SK-N-SH (cell line): ENCODE results near the gene PLEKHM1. TPM values are rescaled to one million over a fixed set of nuclear protein-coding genes. Genes with fewer than 3 reads are reported as not detected.

Source experiments
- CTCF ChIA-PET: fragments of 300-600, 350-600 bp; formaldehyde crosslinking; extraction: SDS; loops from one replicate; lab custom pipeline; 2021; lab: Yijun Ruan, JAX
- POLR2A ChIA-PET: fragments of 350-600 bp; sonication (Branson Sonifier 250); formaldehyde crosslinking; extraction: SDS; loops from one replicate; lab custom pipeline; 2020; ENCODE audit warnings: antibody characterized with exemption, inconsistent platforms; lab: Yijun Ruan, JAX
- DNase-seq: peaks from one replicate; pipeline ENCODE4 v3.0.0; 2012
- H2AFZ ChIP-seq: fragments of 200-600 bp; sonication (generic); 2 replicates; pipeline ENCODE4 v1.8.1; 2016; ENCODE audit warnings: antibody characterized with exemption, mild to moderate bottlenecking, low read depth
- H3F3A ChIP-seq: fragments of 200-600 bp; sonication (generic); replicated peaks from 2 replicates; pipeline ENCODE3; 2016; ENCODE audit warnings: antibody characterized with exemption, mild to moderate bottlenecking; ENCODE audit not compliant: insufficient read depth
- H3K27ac ChIP-seq, 2 experiments: fragments of 200-500 bp in 1 of 2; fragments of 200-600 bp in 1 of 2; sonication (Bioruptor generic) in 1 of 2; sonication (generic), shearing (Covaris generic) in 1 of 2; 2 replicates each; pipeline versions ENCODE4 v1.5.1 to v1.6.1; 2014 to 2016; ENCODE audit warnings: low read depth in 2 of 2, inconsistent platforms in 1 of 2, low read length in 1 of 2, mild to moderate bottlenecking in 1 of 2, mixed read lengths in 1 of 2
- H3K27me3 ChIP-seq: fragments of 200-600 bp; sonication (generic), shearing (Covaris generic); 2 replicates; pipeline ENCODE4 v1.6.1; 2016; ENCODE audit warnings: mixed run types; ENCODE audit not compliant: insufficient read depth
- H3K36me3 ChIP-seq, 2 experiments: fragments of 200-500 bp in 1 of 2; fragments of 200-600 bp in 1 of 2; sonication (Bioruptor generic) in 1 of 2; sonication (generic) in 1 of 2; replicated peaks in 1 of 2; 2 replicates each; pipeline versions ENCODE3 to v1.5.1; 2014 to 2016; ENCODE audit warnings: low read length in 1 of 2, mild to moderate bottlenecking in 1 of 2; ENCODE audit not compliant: insufficient read depth in 2 of 2, control insufficient read depth in 1 of 2
- H3K4me1 ChIP-seq, 2 experiments: fragments of 200-500 bp in 1 of 2; fragments of 200-600 bp in 1 of 2; sonication (Bioruptor generic) in 1 of 2; sonication (generic), shearing (Covaris generic) in 1 of 2; 2 replicates each; pipeline versions ENCODE4 v1.5.1 to v1.6.1; 2014 to 2016; ENCODE audit warnings: low read depth in 1 of 2, low read length in 1 of 2, mixed run types in 1 of 2; ENCODE audit not compliant: insufficient read depth in 2 of 2, control insufficient read depth in 1 of 2
- H3K4me2 ChIP-seq: fragments of 200-600 bp; sonication (generic), shearing (Covaris generic); 2 replicates; pipeline ENCODE4 v1.6.1; 2017; ENCODE audit warnings: mixed run types
- H3K4me3 ChIP-seq, 2 experiments: fragments of 200-500 bp in 1 of 2; fragments of 200-600 bp in 1 of 2; sonication (Bioruptor generic) in 1 of 2; sonication (generic), shearing (Covaris generic) in 1 of 2; 2 replicates each; pipeline versions ENCODE4 v1.5.1 to v1.8.1; 2014 to 2016; ENCODE audit warnings: low read depth in 2 of 2, inconsistent platforms in 1 of 2, low read length in 1 of 2, mild to moderate bottlenecking in 1 of 2, mixed read lengths in 1 of 2, moderate library complexity in 1 of 2
- H3K79me2 ChIP-seq: fragments of 200-600 bp; sonication (generic); 2 replicates; pipeline ENCODE4 v1.8.1; 2017; ENCODE audit warnings: mild to moderate bottlenecking; ENCODE audit not compliant: insufficient read depth
- H3K9ac ChIP-seq: fragments of 200-600 bp; sonication (generic); 2 replicates; pipeline ENCODE4 v1.6.1; 2017; ENCODE audit warnings: mixed run types
- H3K9me2 ChIP-seq: fragments of 200-600 bp; sonication (generic); 2 replicates; pipeline ENCODE4 v1.6.1; 2017; ENCODE audit warnings: mixed run types
- H3K9me3 ChIP-seq: fragments of 200-600 bp; sonication (generic); 2 replicates; pipeline ENCODE4 v1.6.1; 2017; ENCODE audit warnings: mixed run types, mild to moderate bottlenecking, moderate library complexity
- H4K20me1 ChIP-seq: fragments of 200-600 bp; sonication (generic); 2 replicates; pipeline ENCODE4 v1.6.1; 2017; ENCODE audit warnings: mild to moderate bottlenecking, mixed run types; ENCODE audit not compliant: insufficient read depth
- CTCF ChIP-seq: fragments of 200-600 bp; sonication (generic); IDR thresholded peaks from 2 replicates; pipeline ENCODE4 v1.6.1; 2017; ENCODE audit warnings: antibody characterized with exemption, mild to moderate bottlenecking, moderate library complexity
- ELF1 ChIP-seq: IDR thresholded peaks from 2 replicates; pipeline ENCODE4 v1.4.0; 2012
- EP300 ChIP-seq, 2 experiments: IDR thresholded peaks; 2 replicates each; pipeline versions ENCODE4 v1.4.0 to v1.6.1; 2012; ENCODE audit warnings: borderline replicate concordance in 1 of 2, low read depth in 1 of 2, low read length in 1 of 2
- EZH2phosphoT487 ChIP-seq: fragments of 200-600 bp; sonication (generic); IDR thresholded peaks from 2 replicates; pipeline ENCODE4 v1.6.1; 2017; ENCODE audit warnings: low read depth, mixed run types, mild to moderate bottlenecking, antibody characterized with exemption, moderate library complexity, borderline replicate concordance
- FOXJ3 ChIP-seq: sonication (generic); formaldehyde crosslinking; IDR thresholded peaks from 2 replicates; pipeline ENCODE4 v1.5.1; 2020; ENCODE audit warnings: mild to moderate bottlenecking, missing genetic modification reagents
- FOXM1 ChIP-seq: IDR thresholded peaks from 2 replicates; pipeline ENCODE4 v1.4.0; 2012; ENCODE audit warnings: low read depth, mild to moderate bottlenecking
- GATA2 ChIP-seq: sonication (generic); formaldehyde crosslinking; IDR thresholded peaks from 2 replicates; pipeline ENCODE4 v1.5.0; 2020; ENCODE audit warnings: mild to moderate bottlenecking, missing genetic modification reagents
- IRF3 ChIP-seq: fragments of 150-350 bp; IDR thresholded peaks from 2 replicates; pipeline ENCODE4 v1.6.1; 2016; ENCODE audit warnings: mild to moderate bottlenecking, low read depth, low read length
- MAX ChIP-seq: IDR thresholded peaks from 2 replicates; pipeline ENCODE4 v1.4.0; 2012; ENCODE audit warnings: low read depth
- NFIC ChIP-seq: IDR thresholded peaks from 2 replicates; pipeline ENCODE4 v1.4.0; 2012; ENCODE audit warnings: borderline replicate concordance
- NRF1 ChIP-seq: IDR thresholded peaks from 2 replicates; pipeline ENCODE4 v1.6.1; 2012; ENCODE audit warnings: low read depth, mild to moderate bottlenecking, low read length
- RAD21 ChIP-seq: IDR thresholded peaks from 2 replicates; pipeline ENCODE4 v1.6.1; 2012; ENCODE audit warnings: mild to moderate bottlenecking, low read length
- RFX5 ChIP-seq: IDR thresholded peaks from 2 replicates; pipeline ENCODE4 v1.6.1; 2012; ENCODE audit warnings: mild to moderate bottlenecking, improper control_type of control experiment, low read length
- SIN3A ChIP-seq: IDR thresholded peaks from 2 replicates; pipeline ENCODE4 v1.6.1; 2012; ENCODE audit warnings: low read depth, mild to moderate bottlenecking, low read length, moderate library complexity, borderline replicate concordance
- TAF1 ChIP-seq: IDR thresholded peaks from 2 replicates; pipeline ENCODE4 v1.6.1; 2012; ENCODE audit warnings: low read depth, mild to moderate bottlenecking, low read length, moderate library complexity, borderline replicate concordance
- TCF12 ChIP-seq: IDR thresholded peaks from 2 replicates; pipeline ENCODE4 v1.4.0; 2012
- USF2 ChIP-seq: fragments of 150-350 bp; IDR thresholded peaks from 2 replicates; pipeline ENCODE4 v1.6.1; 2017; ENCODE audit warnings: antibody characterized with exemption, low read length, low read depth, borderline replicate concordance
- YY1 ChIP-seq: IDR thresholded peaks from 2 replicates; pipeline ENCODE4 v1.4.0; 2012; ENCODE audit warnings: low read depth, mild to moderate bottlenecking
- WGBS: methylation state at CpG from one replicate; pipeline ENCODE4 v1.1.6; 2017; ENCODE audit warnings: low lambda C conversion rate; 5-methylcytosine and 5-hydroxymethylcytosine counted together
- polyA plus RNA-seq, 3 experiments: library from polyadenylated mRNA; depleted of rRNA; stranded (reverse); fragments of >200 nt; gene quantifications; 2 replicates each; pipeline ENCODE4 v1.2.3, GENCODE V29; 2012
- TF ChIP-seq, protein P1 (sequence below): IDR thresholded peaks from 2 replicates; pipeline ENCODE4; 2012

Gene PLEKHM1
- polyA plus RNA-seq, 1 of the 3 experiments (the other 2 are of a cell fraction): 12.3 TPM

- Histone ChIP-seq H3K4me2 (no peak overlapping the region), H2AFZ (no peak overlapping the region), H3K9ac (no peak overlapping the region), H3K9me2 (no peaks in the 10 kb centered on the region), H3K9me3 (no peaks in the 10 kb centered on the region), H4K20me1 (no peaks in the 10 kb centered on the region), H3F3A (no peaks in the 10 kb centered on the region), H3K36me3 (no peaks in the 10 kb centered on the region), H3K79me2 (no peaks in the 10 kb centered on the region), H3K27me3 (no peaks in the 10 kb centered on the region), H3K4me1 (peaks cover 0 to 8% of the 10 kb centered on the region in 2 experiments; a peak in 1 of 4 replicates), H3K4me3 (no peak overlapping the region), H3K27ac (no peak overlapping the region)
- no peak for DNase-seq
- ChIA-PET POLR2A (interaction anchor here (0.6 kb wide), 1 partner anchor 11 kb away, joined by 6 read pairs; no protein-coding TSS in a partner anchor), CTCF (interaction anchor here (0.8 to 15.6 kb wide), 11 partner anchors 9 to 257 kb away, joined by 3 to 260 read pairs (median 5); partner anchors contain the start of gene FMNL1)
- 100% methylated on average over 2 of the region's 2 CpGs for WGBS
- no peak for TF ChIP-seq TAF1
- no peak for TF ChIP-seq YY1
- no peak for TF ChIP-seq TCF12
- no peak for TF ChIP-seq GATA2
- no peak for TF ChIP-seq FOXM1
- TF ChIP-seq EZH2phosphoT487: no peak
- TF ChIP-seq USF2: no peak
- TF ChIP-seq NRF1: no peak
- no peak for TF ChIP-seq RAD21
- TF ChIP-seq, protein P1, sequence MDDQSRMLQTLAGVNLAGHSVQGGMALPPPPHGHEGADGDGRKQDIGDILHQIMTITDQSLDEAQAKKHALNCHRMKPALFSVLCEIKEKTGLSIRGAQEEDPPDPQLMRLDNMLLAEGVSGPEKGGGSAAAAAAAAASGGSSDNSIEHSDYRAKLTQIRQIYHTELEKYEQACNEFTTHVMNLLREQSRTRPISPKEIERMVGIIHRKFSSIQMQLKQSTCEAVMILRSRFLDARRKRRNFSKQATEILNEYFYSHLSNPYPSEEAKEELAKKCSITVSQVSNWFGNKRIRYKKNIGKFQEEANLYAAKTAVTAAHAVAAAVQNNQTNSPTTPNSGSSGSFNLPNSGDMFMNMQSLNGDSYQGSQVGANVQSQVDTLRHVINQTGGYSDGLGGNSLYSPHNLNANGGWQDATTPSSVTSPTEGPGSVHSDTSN: no peak
- TF ChIP-seq FOXJ3 (CRISPR knock-in tag): no peak
- TF ChIP-seq ELF1: no peak
- TF ChIP-seq RFX5: no peak
Measured at GRCh38 chr17:45391918-45392317, 98.6 kb downstream of the PLEKHM1 start.

- no peaks in the 10 kb centered on the region for H3K79me2 ChIP-seq
- H3K4me3 ChIP-seq: no peak overlapping the region
- H3F3A ChIP-seq: no peaks in the 10 kb centered on the region
- H3K27ac ChIP-seq: no peak overlapping the region
- WGBS: 84% methylated on average over 5 of the region's 5 CpGs
- no peaks in the 10 kb centered on the region for H3K27me3 ChIP-seq
- ChIA-PET CTCF (interaction anchor here (0.7 to 15.6 kb wide), 6 partner anchors 36 to 171 kb away, joined by 3 to 260 read pairs (median 5); partner anchors contain the start of gene FMNL1), POLR2A (interaction anchor here (0.6 kb wide), 1 partner anchor 10 kb away, joined by 6 read pairs; no protein-coding TSS in a partner anchor)
- no peaks in the 10 kb centered on the region for H3K9me3 ChIP-seq
- DNase-seq: no peak
- TF ChIP-seq MAX (no peak), ELF1 (no peak), RFX5 (no peak), CTCF (no peak), EP300 (IDR thresholded peaks at IDR 0.05; ENCODE audit: borderline replicate concordance in 1 of 2, low read depth in 1 of 2, low read length in 1 of 2) (no peak), NRF1 (no peak), EZH2phosphoT487 (no peak), TAF1 (no peak), NFIC (no peak), SIN3A (no peak), TCF12 (no peak), IRF3 (no peak)
- H3K4me1 ChIP-seq: peaks cover 0 to 8% of the 10 kb centered on the region in 2 experiments; a peak in 1 of 4 replicates
- H2AFZ ChIP-seq: no peak overlapping the region
- no peak overlapping the region for H3K9ac ChIP-seq
- H4K20me1 ChIP-seq: no peaks in the 10 kb centered on the region
- no peak overlapping the region for H3K4me2 ChIP-seq
- H3K9me2 ChIP-seq: no peaks in the 10 kb centered on the region
- no peaks in the 10 kb centered on the region for H3K36me3 ChIP-seq
Measured at GRCh38 chr17:45391291-45391690, 99.2 kb downstream of the PLEKHM1 start.
